NCI-H146 (cell line): Measurements from ENCODE around the gene RTF1.
"Not testable (repeated sequence)": the region's sequence is repeated elsewhere in the genome, so short reads cannot be mapped to it uniquely, and the experiment has no call there.

Source experiments
- DNase-seq: peaks from one replicate; lab custom pipeline; 2025; lab: John Stamatoyannopoulos, UW

The RTF1 gene

DNA sequence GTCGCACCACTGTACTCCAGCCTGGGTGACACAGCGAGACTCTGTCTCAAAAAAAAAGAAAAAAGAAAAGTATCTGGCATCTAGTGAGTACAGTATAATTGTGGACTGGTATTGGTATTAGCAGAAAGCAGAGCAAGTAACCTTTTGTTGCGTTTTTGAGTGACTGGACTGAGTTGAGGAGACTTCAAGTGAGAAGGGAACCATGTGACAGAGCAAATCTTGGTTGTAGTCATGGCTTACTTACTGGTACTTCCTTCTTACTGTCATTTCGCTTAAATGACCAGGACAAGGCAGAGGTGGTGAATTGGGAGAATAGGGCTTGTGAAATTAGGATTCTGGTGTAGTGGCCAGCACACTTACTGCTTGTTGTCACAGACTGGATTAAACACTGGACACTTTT is 20.6 kb downstream of the RTF1 start:
- DNase-seq, result no peak

- DNase-seq, result no peak
These were observed 21.3 kb downstream of the RTF1 start for GRCh38 chr15:41438206-41438605.

GRCh38 chr15:41438745-41439144 is 21.9 kb downstream of the RTF1 start:
- not testable (repeated sequence) for DNase-seq

- DNase-seq, result no peak
These were observed 26.4 kb downstream of the RTF1 start for GRCh38 chr15:41443275-41443674.

- no peak for DNase-seq
These were observed 28.5 kb downstream of the RTF1 start for GRCh38 chr15:41445399-41445798.

DNA sequence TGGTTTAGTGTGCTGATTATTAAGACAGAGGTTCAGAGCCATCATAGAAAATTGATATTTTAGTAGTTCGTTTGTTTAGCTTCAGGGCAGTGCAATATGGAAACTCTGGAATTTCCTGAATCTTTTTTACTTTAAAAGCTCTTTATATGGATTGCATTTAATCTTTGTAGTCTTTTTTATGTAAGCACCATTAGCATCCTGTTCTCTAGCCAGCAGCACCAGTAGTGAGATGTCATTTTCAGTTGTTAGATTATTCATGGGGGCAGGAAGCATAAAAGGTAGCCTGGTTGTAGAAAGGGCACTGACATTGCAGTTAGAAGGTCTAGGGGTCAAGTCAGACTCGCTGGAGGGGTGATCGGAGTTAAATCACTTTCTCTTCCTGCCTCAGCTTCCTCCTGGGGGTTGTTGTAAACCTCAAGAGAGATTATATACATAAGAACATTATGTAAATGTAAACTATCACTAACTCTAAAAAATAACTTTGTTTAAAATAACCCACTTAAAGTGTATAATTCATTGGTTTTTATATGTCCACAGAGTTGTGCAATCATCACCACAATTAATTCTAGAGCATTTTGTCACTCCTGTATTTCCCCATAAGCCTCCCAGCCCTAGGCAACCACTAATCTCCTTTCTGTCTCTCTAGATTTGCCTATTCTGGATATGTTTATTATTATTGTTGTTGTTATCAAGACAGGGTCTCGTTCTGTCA is 45.3 kb downstream of the RTF1 start:
- no peak for DNase-seq

- no peak for DNase-seq
These were observed 48.1 kb downstream of the RTF1 start for GRCh38 chr15:41464889-41465580.

GRCh38 chr15:41465822-41466421 is 49.0 kb downstream of the RTF1 start:
- no peak for DNase-seq

GRCh38 chr15:41466711-41467110 is 49.8 kb downstream of the RTF1 start:
- DNase-seq, result no peak

DNA sequence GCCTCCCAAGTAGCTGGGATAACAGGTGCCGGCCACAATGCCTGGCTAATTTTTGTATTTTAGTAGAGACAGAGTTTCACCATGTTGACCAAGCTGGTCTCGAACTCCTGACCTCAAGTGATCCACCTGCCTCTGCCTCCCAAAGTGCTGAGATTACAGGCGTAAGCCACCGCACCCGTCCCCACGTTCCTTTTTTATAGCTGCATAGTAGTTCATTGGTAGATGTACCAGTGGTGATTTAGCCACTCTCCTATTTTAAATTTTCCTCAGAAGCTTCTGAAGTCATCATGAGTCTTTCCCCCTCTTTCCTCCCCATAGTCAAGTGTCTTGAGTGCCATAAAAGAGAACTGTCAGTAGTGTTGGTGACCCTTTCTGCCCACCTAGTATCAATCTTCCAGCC is 52.7 kb downstream of the RTF1 start:
- DNase-seq, result not testable (repeated sequence)

GRCh38 chr15:41473418-41473817 is 56.5 kb downstream of the RTF1 start:
- DNase-seq, result no peak

GRCh38 chr15:41474436-41474835 is 57.5 kb downstream of the RTF1 start:
- DNase-seq, result no peak

DNA sequence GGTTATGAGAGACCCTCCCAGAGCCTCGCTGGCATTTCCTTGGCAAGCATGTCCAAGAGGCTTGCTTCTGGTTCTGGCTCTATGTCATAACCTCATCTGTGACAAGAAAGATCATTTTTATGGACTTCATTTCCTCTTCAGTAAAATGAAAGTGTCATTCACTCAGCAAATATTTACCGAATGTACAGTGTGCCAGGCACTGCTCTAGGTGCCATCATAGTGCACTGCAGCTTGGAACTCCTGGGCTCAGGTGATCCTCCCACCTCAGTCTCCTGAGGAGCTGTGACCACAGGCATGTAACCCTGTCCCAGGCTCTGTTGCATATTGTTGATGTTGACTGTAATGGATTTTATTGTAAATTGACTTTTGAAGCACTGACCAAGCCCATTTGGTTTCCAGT is 58.0 kb downstream of the RTF1 start:
- DNase-seq, result no peak

- no peak for DNase-seq
These were observed 59.6 kb downstream of the RTF1 start for GRCh38 chr15:41476416-41477048.

- no peak for DNase-seq
These were observed 63.7 kb downstream of the RTF1 start for GRCh38 chr15:41480396-41481140.

- no peak for DNase-seq
These were observed 65.4 kb downstream of the RTF1 start for GRCh38 chr15:41482110-41482877.

DNA sequence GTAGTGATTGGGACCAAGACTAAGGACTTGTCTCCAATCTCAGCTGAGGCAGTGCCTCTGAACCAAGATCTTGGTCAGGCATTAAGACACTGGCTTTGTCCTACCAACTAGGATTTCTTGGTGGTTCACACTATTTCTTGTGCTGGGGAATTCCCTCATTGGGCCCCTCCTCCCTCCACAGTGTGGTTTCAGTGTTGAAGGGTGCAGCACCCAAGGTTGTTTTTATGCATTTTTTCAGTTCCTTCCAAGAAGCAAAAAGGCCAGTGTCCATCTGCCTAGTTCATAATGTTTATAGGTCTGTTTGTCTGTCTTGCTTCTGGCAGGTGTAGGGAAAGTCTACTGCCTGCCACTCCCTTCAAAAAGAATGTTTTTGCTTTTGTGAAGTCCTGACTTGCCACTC is 66.2 kb downstream of the RTF1 start:
- no peak for DNase-seq

- no peak for DNase-seq
These were observed 66.6 kb downstream of the RTF1 start for GRCh38 chr15:41483519-41483918.

DNA sequence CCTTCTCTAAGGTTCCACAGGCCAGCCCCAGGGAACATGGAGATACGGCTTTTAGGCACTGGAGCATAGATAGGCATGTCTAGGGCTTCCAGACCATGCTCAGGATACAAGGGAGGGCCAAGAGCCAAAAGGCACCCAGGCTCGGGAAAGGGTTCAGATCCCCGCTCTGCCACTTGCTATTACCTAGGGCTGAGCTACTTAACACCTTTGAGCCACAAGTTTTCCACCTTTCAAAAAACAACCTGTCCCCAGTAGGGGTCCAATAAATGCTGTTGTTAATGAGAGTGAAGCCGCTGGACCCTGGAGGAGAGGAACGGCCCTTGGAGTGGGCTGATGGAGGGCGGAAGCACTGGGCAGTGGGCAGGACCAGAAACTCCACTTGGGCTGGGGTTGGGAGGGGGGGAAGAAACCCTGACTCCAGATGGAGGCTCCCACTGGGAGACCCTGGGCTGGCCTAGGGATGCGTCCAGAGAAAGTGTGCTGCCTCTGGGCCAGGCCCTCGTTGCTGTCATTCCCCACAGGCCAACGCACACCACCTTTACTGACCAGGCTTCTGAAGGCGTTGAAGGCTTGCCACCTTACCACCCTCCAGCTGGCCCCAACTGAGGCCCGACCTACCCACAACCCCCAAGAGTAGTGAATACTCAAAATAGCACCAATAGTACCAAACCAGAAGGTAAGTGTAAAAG is 68.2 kb downstream of the RTF1 start:
- no peak for DNase-seq

GRCh38 chr15:41486286-41486685 is 69.4 kb downstream of the RTF1 start:
- DNase-seq, result no peak

- no peak for DNase-seq
These were observed 70.5 kb downstream of the RTF1 start for GRCh38 chr15:41487381-41487780.
